GF-D8 (cell line): ENCODE measurements around the gene DGKA.
"Not testable (repeated sequence)": the region's sequence is repeated elsewhere in the genome, so short reads cannot be mapped to it uniquely, and the experiment has no call there.

Experiments
- DNase-seq: peaks from one replicate; lab custom pipeline; 2025; lab: John Stamatoyannopoulos, UW

DGKA gene

GRCh38 chr12:55930771-55931316 lies at the start of gene DGKA:
Gene DGKA, plus strand, starts transcription at chr12:55931162. Its CDS starts 5,342 bp downstream, at chr12:55936504.
- DNase-seq, result peak; percentile 52

GRCh38 chr12:55885113-55885512 lies 45.8 kb upstream of the DGKA start:
- no peak for DNase-seq

GRCh38 chr12:55891310-55891709 lies 39.7 kb upstream of the DGKA start:
- no peak for DNase-seq

GRCh38 chr12:55893723-55894122 lies 37.2 kb upstream of the DGKA start:
- no peak for DNase-seq

GRCh38 chr12:55899082-55899481 lies 31.9 kb upstream of the DGKA start:
- no peak for DNase-seq

GRCh38 chr12:55901881-55902490 lies 29.0 kb upstream of the DGKA start:
- DNase-seq, result no peak

- DNase-seq, result no peak
These were observed 24.9 kb upstream of the DGKA start for GRCh38 chr12:55906056-55906455.

- no peak for DNase-seq
These were observed 22.0 kb upstream of the DGKA start for GRCh38 chr12:55908726-55909512.

- no peak for DNase-seq
These were observed 21.5 kb upstream of the DGKA start for GRCh38 chr12:55909513-55909884.

- no peak for DNase-seq
These were observed 18.1 kb upstream of the DGKA start for GRCh38 chr12:55912908-55913307.

- peak; percentile 71 for DNase-seq
These were observed 15.5 kb upstream of the DGKA start for GRCh38 chr12:55915482-55915859.

GRCh38 chr12:55919032-55919431 lies 11.9 kb upstream of the DGKA start:
- not testable (repeated sequence) for DNase-seq

GRCh38 chr12:55922126-55922525 lies 8.8 kb upstream of the DGKA start:
- no peak for DNase-seq

- DNase-seq, result not testable (repeated sequence)
These were observed 7.3 kb upstream of the DGKA start for GRCh38 chr12:55923648-55924047.

GRCh38 chr12:55925371-55925770 lies 5.6 kb upstream of the DGKA start:
- no peak for DNase-seq

GRCh38 chr12:55925870-55926737 lies 4.9 kb upstream of the DGKA start:
- no peak for DNase-seq

GRCh38 chr12:55926738-55927587 lies 4.0 kb upstream of the DGKA start:
- peak; percentile 90 for DNase-seq

- peak; percentile 94 for DNase-seq
These were observed 3.1 kb upstream of the DGKA start, which contains the start of gene PYM1 for GRCh38 chr12:55927588-55928502. Gene PYM1, minus strand, starts transcription at chr12:55927894. Its CDS starts 133 bp downstream, at chr12:55927761.

GRCh38 chr12:55929306-55929791 lies 1.6 kb upstream of the DGKA start:
- peak; percentile 42 for DNase-seq

GRCh38 chr12:55931317-55931779 lies 386 bp downstream of the DGKA start:
- no peak for DNase-seq
